HG02759 (cell line): ENCODE data around the gene IRAK3.

Source experiments
- ATAC-seq: cut with Tn5 transposase; IDR thresholded peaks from one replicate; pipeline ENCODE4 v1.9.1; 2021; ENCODE audit warnings: mild to moderate bottlenecking, moderate library complexity; ENCODE audit not compliant: unreplicated experiment

IRAK3 gene

GRCh38 chr12:66252771-66253170 is 63.8 kb downstream of the IRAK3 start:
- no peak for ATAC-seq

- ATAC-seq, result no peak
These were observed 66.7 kb downstream of the IRAK3 start for GRCh38 chr12:66255737-66256136.

GRCh38 chr12:66258011-66258410 is 69.0 kb downstream of the IRAK3 start:
- no peak for ATAC-seq

- ATAC-seq, result no peak
These were observed 73.7 kb downstream of the IRAK3 start for GRCh38 chr12:66262737-66263136.

- no peak for ATAC-seq
These were observed 79.5 kb downstream of the IRAK3 start for GRCh38 chr12:66268562-66268961.

- no peak for ATAC-seq
These were observed 80.1 kb downstream of the IRAK3 start for GRCh38 chr12:66269142-66269541.

- peak; percentile 59 for ATAC-seq
These were observed 80.9 kb downstream of the IRAK3 start for GRCh38 chr12:66269757-66270383.

- ATAC-seq, result no peak
These were observed 81.6 kb downstream of the IRAK3 start for GRCh38 chr12:66270613-66271012.

GRCh38 chr12:66272650-66273049 is 83.6 kb downstream of the IRAK3 start:
- no peak for ATAC-seq

GRCh38 chr12:66273147-66273546 is 84.1 kb downstream of the IRAK3 start:
- no peak for ATAC-seq

- no peak for ATAC-seq
These were observed 86.0 kb downstream of the IRAK3 start for GRCh38 chr12:66275040-66275439.

GRCh38 chr12:66279123-66279712 is 90.2 kb downstream of the IRAK3 start:
- ATAC-seq, result no peak

- no peak for ATAC-seq
These were observed 91.5 kb downstream of the IRAK3 start for GRCh38 chr12:66280561-66280960.

GRCh38 chr12:66282244-66282643 is 93.2 kb downstream of the IRAK3 start:
- ATAC-seq, result no peak

- ATAC-seq, result no peak
These were observed 98.3 kb downstream of the IRAK3 start for GRCh38 chr12:66287275-66287674.

GRCh38 chr12:66288121-66288520 is 99.1 kb downstream of the IRAK3 start:
- no peak for ATAC-seq

- no peak for ATAC-seq
These were observed 100.5 kb downstream of the IRAK3 start for GRCh38 chr12:66289485-66289884.

- no peak for ATAC-seq
These were observed 101.7 kb downstream of the IRAK3 start for GRCh38 chr12:66290716-66291200.

- ATAC-seq, result no peak
These were observed 107.2 kb downstream of the IRAK3 start for GRCh38 chr12:66296176-66296683.

GRCh38 chr12:66297080-66297479 is 108.1 kb downstream of the IRAK3 start:
- ATAC-seq, result no peak

GRCh38 chr12:66297923-66298322 is 108.9 kb downstream of the IRAK3 start:
- no peak for ATAC-seq
